HG02884 (cell line): ENCODE data around the gene MYEOV.

Source experiments
- ATAC-seq: cut with Tn5 transposase; IDR thresholded peaks from one replicate; pipeline ENCODE4 v1.9.1; 2021; ENCODE audit warnings: mild to moderate bottlenecking, moderate library complexity; ENCODE audit not compliant: unreplicated experiment

MYEOV gene

GRCh38 chr11:69301081-69301454 lies 7.1 kb downstream of the MYEOV start:
- ATAC-seq: no peak

GRCh38 chr11:69301455-69302401 lies 7.8 kb downstream of the MYEOV start:
- no peak for ATAC-seq

- ATAC-seq: no peak
Observed at GRCh38 chr11:69302447-69303020, 8.6 kb downstream of the MYEOV start.

DNA sequence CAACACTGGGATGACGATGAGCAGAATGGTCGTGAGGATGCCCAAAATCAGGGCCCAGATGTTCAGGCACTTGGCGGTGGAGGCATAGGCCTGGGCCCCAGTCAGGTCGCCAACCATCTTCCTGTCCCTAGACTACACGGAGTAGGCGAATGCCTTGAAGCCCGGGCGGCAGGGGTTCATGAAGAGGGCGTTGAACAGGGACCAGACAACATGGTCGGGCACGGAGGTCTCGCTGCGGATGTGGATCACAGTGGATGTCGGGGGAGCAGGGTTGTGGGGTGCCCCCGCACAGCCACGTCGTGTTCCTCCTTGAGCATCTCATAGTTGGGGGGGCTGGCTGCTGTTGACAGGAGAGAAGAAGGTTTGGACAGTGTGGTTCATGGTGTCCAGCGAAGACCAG lies 9.5 kb downstream of the MYEOV start:
- no peak for ATAC-seq

GRCh38 chr11:69304258-69304657 lies 10.3 kb downstream of the MYEOV start:
- ATAC-seq: no peak

DNA sequence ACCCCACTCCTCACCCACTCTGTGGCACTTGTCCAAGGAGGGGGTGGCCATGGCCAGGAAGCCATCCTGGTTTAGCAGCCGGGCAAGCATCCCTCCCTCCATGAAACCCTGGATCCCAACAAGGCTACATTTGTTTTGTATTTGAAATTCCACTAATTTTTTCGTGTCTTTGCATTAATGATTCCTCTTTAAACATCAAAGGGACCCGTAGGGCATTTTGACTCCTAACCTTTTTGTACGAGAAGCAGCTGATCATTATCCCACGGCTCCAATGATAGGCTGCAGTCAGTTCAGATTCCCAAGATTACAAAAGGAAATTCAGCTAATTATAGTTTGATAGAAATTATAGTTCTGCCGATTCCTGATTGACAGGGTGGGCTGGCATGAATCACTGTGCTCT lies 10.7 kb downstream of the MYEOV start:
- ATAC-seq: no peak

GRCh38 chr11:69305885-69306540 lies 12.1 kb downstream of the MYEOV start:
- ATAC-seq: no peak

GRCh38 chr11:69306821-69307220 lies 12.9 kb downstream of the MYEOV start:
- ATAC-seq: no peak

DNA sequence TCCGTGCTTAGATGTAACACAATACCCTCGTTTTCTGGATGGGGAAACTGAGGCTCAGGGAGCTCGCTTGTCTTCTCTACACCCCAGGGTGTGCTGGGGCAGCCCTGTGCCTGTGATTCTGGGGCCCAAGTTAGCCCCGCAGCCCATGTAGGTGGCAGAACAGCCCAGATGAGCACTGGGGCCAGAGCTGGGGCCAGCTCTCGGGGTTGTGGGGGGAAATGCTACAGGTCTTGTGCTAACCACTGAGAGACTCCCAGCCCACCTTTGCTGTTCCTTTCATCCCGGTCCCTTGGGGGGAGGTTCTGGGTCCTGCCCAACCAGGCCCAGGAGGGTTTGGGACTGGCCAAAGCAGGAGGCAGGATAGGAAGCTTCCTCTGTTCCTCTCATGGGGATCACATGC lies 13.5 kb downstream of the MYEOV start:
- ATAC-seq: no peak

DNA sequence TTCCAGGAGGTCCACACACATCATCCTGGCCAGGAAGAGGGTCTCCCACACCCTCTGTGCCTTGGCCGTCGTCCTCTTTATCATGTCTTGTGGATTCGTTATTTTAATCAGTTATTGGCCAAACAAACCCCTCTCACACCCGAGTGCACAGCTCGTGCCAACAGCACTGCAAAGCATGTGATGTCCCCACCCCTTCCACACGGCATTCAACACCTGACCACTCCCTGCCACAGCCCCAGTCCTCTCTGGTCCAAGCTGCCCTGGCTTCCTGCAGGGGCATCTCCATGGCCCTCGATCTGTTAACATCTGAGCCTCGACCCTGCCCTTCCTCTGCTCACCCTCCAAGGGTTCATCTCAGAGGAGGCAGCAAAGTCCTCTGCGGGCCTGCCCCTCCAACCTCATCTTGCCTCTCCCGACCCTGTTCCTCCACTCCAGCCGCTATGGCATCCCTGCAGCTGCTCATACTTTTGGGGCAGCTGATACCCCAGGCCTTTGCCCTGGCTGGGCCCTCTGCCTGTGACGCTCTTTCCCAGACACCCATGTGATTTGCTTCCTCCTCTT lies 14.0 kb downstream of the MYEOV start:
- no peak for ATAC-seq

DNA sequence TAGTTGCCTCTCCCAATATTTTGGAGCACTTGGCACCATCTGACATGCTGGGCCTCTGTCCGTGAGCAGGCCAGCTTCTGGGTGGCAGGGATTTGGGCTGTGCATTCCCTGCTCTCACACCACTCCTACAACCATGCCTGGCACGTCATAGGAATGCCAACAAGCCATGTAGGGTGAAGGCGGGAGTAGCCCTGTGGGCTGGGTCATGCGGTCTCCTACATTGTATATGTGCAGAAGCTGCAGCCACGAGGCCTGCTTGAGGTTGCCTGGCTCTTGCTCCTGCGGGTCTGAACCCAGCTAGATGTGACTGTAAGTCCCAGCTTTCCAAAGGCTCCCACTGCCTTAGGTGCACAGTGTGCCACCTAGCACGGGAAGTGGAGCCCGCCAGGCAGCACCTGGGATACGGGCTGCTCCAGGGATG lies 14.5 kb downstream of the MYEOV start:
- ATAC-seq: no peak

DNA sequence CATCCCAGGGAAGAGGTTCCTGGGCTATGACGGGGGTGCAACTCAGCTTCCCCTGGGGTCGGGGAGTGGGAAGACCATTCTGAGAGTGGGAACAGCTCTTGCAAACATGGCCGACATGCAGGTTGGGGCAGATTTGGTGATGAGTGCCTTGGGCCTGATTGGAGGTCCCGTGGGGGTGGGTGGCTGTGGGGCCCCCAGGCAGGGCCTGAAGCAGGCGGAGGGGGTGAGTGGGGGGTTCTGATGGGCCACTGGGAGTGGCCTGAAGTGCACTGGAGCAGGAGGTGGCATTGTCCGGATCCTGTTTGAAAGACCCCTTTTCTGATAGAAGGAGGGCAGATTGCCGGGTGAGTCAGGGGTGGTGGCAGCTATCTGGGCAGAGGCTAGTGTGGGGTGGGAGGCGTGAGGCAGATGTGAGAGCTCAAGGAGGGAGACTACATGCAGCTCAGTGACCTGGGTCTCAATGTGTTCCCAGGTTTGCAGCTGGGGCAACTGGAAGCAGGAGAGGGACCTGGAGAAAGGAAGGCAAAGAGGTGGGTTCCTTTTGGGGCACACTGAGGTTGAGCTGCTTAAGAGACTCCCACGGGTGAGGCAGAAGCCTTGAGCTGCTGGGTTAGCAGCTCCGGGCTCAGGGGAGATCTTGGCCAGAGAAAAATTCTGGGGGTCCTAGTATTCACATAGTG lies 15.1 kb downstream of the MYEOV start:
- ATAC-seq: no peak

- ATAC-seq: no peak
Observed at GRCh38 chr11:69309631-69310280, 15.8 kb downstream of the MYEOV start.

DNA sequence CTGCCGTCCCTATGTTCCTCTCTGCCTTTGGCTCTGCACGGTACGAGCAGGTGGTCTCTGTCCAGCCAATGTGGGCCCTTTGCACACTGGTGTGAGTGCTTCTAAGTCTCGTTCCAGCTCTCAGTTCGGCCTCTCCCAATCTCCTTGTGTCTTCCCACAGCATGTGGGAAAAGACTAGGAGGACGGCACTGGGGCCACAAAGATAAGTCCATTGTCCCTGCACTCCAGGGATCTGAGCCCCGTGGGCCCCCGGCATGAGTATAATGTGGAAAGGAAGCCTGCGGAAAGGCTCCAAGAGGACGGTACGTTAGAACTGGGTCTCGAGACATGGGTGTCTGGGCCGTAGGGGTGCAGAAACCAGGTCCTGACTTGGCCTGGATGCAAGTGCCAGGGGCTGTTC lies 16.4 kb downstream of the MYEOV start:
- ATAC-seq: no peak

DNA sequence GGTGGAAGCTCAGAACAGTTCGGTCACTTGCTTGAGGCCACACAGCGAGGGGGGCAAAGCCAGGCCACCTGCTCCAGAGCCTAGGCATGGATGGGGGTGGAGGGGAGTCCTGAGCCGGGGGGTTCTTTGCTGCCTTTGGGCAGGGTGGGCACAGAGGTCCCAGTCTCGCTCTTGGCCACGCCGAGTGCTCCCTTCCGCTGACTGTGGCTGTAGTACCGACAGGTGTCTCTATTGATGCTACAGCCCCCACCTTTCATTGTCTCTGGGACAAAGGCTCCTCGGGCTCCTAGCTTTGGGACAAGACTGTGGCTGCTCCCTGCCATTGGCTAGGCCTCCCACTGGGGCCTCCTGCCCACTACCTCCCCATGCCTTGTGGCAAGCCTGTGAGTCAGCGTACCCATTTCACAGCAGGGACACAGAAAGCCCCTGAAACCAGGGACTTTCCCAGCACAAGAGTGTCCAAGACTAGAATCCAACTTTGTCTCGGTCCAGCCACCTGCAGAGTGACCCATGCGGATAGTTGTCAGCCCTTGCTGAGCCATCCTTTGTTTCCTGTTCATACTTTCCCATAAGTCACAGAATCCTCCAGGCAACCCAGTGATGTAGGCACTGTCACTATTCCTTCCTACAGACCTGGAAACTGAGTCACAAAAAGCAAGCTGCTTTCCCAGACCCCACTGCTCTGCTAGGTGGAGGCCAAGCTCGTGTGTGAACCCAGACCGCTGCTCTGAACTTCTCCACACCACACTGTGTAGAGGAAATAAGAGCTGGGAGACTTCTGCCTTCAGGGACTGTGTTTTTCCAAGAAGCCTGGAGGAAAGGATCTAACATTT lies 17.2 kb downstream of the MYEOV start:
- ATAC-seq: no peak

GRCh38 chr11:69311767-69312385 lies 17.9 kb downstream of the MYEOV start:
- no peak for ATAC-seq

GRCh38 chr11:69312453-69313404 lies 18.8 kb downstream of the MYEOV start:
- no peak for ATAC-seq

- no peak for ATAC-seq
Observed at GRCh38 chr11:69313992-69314391, 20.0 kb downstream of the MYEOV start.
